NCI-H2196 treated with DMSO at 0.1 percent for 48 hours (cell line): Measurements from ENCODE around the gene LDLRAD4.

ENCODE experiments used
- DNase-seq: peaks from one replicate; lab custom pipeline; 2025; ENCODE audit not compliant: unreplicated experiment; lab: John Stamatoyannopoulos, UW

LDLRAD4 gene

GRCh38 chr18:13399511-13399910 is 181.0 kb downstream of the LDLRAD4 start:
- DNase-seq = no peak

GRCh38 chr18:13400636-13401315 is 182.2 kb downstream of the LDLRAD4 start:
- DNase-seq = no peak

- no peak for DNase-seq
These were observed 182.8 kb downstream of the LDLRAD4 start for GRCh38 chr18:13401404-13401803.

- no peak for DNase-seq
These were observed 183.3 kb downstream of the LDLRAD4 start for GRCh38 chr18:13401826-13402225.

- no peak for DNase-seq
These were observed 185.4 kb downstream of the LDLRAD4 start for GRCh38 chr18:13403786-13404549.

GRCh38 chr18:13405305-13406038 is 186.9 kb downstream of the LDLRAD4 start:
- no peak for DNase-seq

GRCh38 chr18:13406049-13406615 is 187.6 kb downstream of the LDLRAD4 start:
- DNase-seq = no peak

- no peak for DNase-seq
These were observed 188.2 kb downstream of the LDLRAD4 start for GRCh38 chr18:13406736-13407135.

GRCh38 chr18:13407484-13407883 is 188.9 kb downstream of the LDLRAD4 start:
- no peak for DNase-seq

- DNase-seq = no peak
These were observed 190.5 kb downstream of the LDLRAD4 start for GRCh38 chr18:13409026-13409425.

GRCh38 chr18:13409997-13410396 is 191.4 kb downstream of the LDLRAD4 start:
- DNase-seq = no peak

- no peak for DNase-seq
These were observed 191.9 kb downstream of the LDLRAD4 start for GRCh38 chr18:13410471-13410870.

GRCh38 chr18:13412017-13412416 is 193.5 kb downstream of the LDLRAD4 start:
- no peak for DNase-seq

- no peak for DNase-seq
These were observed 194.3 kb downstream of the LDLRAD4 start for GRCh38 chr18:13412901-13413300.

- DNase-seq = no peak
These were observed 195.5 kb downstream of the LDLRAD4 start for GRCh38 chr18:13414102-13414501.

GRCh38 chr18:13414521-13414920 is 196.0 kb downstream of the LDLRAD4 start:
- no peak for DNase-seq

- no peak for DNase-seq
These were observed 197.2 kb downstream of the LDLRAD4 start for GRCh38 chr18:13415736-13416135.

- no peak for DNase-seq
These were observed 197.6 kb downstream of the LDLRAD4 start for GRCh38 chr18:13416208-13416607.

- DNase-seq = no peak
These were observed 198.3 kb downstream of the LDLRAD4 start for GRCh38 chr18:13416848-13417247.

GRCh38 chr18:13418013-13418710 is 199.6 kb downstream of the LDLRAD4 start:
- no peak for DNase-seq
